Breast epithelium (tissue), 4 donors: ENCODE measurements around the gene GPHN. TPM values are rescaled to one million over a fixed set of nuclear protein-coding genes. Genes with fewer than 3 reads are reported as not detected.

Source experiments
- DNase-seq, 2 donors: peaks; one replicate each; pipeline ENCODE4 v3.0.0-alpha.2; 2019; ENCODE audit warnings: low spot score in 2 of 2
- H3K27ac ChIP-seq, 2 donors: fragments of 200-600 bp; sonication (generic) in 1 of 2; one replicate each; pipeline ENCODE4 v1.5.1; 2016 to 2019; ENCODE audit warnings: mild to moderate bottlenecking in 1 of 2
- H3K27me3 ChIP-seq, 2 donors: fragments of 200-600 bp; sonication (generic) in 1 of 2; one replicate each; pipeline versions ENCODE4 v1.5.1 to v1.6.0; 2017 to 2019; ENCODE audit warnings: control low read depth in 1 of 2, mild to moderate bottlenecking in 1 of 2
- H3K36me3 ChIP-seq: fragments of 200-600 bp; one replicate; pipeline ENCODE4 v1.5.1; 2019
- H3K4me1 ChIP-seq, 2 donors: fragments of 200-600 bp; sonication (generic); one replicate each; pipeline ENCODE4 v1.5.1; 2016 to 2019; ENCODE audit warnings: control low read depth in 1 of 2
- H3K4me3 ChIP-seq, 3 donors: fragments of 200-600 bp; sonication (generic); 1 replicate in 2 of 3; 2 replicates in 1 of 3; pipeline ENCODE4 v1.5.1; 2016 to 2019; ENCODE audit warnings: mild to moderate bottlenecking in 3 of 3, moderate library complexity in 2 of 3
- H3K9me3 ChIP-seq, 2 donors: fragments of 200-600 bp; sonication (generic) in 1 of 2; one replicate each; pipeline ENCODE4 v1.5.1; 2016 to 2019; ENCODE audit warnings: control low read depth in 1 of 2
- POLR2A ChIP-seq: fragments of 450-650 bp; IDR thresholded peaks from one replicate; pipeline ENCODE4 v1.6.1; 2016; ENCODE audit warnings: antibody characterized with exemption, mild to moderate bottlenecking, moderate library complexity
- POLR2AphosphoS5 ChIP-seq, 3 donors: sonication (generic); formaldehyde crosslinking; IDR thresholded peaks; one replicate each; pipeline ENCODE4 v1.6.1; 2017; ENCODE audit warnings: antibody characterized with exemption in 3 of 3
- intact Hi-C: fragments of 100-400 bp; cut with DNase I; formaldehyde crosslinking; loops from one replicate; pipeline ENCODE4 v1.15.1; 2023; ENCODE audit warnings: low total_unique reads
- total RNA-seq, 3 donors: library from RNA; depleted of rRNA; stranded (reverse); fragments of >200 nt; gene quantifications; one replicate each; pipeline ENCODE4 v1.1.0, GENCODE V29; 2016
- TF ChIP-seq, protein P1 (sequence below), 3 donors: fragments of 450-650 bp; IDR thresholded peaks; one replicate each; pipeline ENCODE4 v1.5.1; 2016 to 2017; ENCODE audit warnings: antibody characterized with exemption in 3 of 3, mild to moderate bottlenecking in 3 of 3, moderate library complexity in 3 of 3

Gene GPHN
- total RNA-seq, 3 donors from 2014 or later: 20.9 to 39.0 (median 24.9) TPM

GRCh38 chr14:67186172-67186768, 678.3 kb downstream of the GPHN start:
- no peaks in the 10 kb centered on the region for H3K36me3 ChIP-seq
- no peak for TF ChIP-seq POLR2AphosphoS5 (IDR thresholded peaks at IDR 0.05)
- TF ChIP-seq, protein P1, sequence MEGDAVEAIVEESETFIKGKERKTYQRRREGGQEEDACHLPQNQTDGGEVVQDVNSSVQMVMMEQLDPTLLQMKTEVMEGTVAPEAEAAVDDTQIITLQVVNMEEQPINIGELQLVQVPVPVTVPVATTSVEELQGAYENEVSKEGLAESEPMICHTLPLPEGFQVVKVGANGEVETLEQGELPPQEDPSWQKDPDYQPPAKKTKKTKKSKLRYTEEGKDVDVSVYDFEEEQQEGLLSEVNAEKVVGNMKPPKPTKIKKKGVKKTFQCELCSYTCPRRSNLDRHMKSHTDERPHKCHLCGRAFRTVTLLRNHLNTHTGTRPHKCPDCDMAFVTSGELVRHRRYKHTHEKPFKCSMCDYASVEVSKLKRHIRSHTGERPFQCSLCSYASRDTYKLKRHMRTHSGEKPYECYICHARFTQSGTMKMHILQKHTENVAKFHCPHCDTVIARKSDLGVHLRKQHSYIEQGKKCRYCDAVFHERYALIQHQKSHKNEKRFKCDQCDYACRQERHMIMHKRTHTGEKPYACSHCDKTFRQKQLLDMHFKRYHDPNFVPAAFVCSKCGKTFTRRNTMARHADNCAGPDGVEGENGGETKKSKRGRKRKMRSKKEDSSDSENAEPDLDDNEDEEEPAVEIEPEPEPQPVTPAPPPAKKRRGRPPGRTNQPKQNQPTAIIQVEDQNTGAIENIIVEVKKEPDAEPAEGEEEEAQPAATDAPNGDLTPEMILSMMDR (IDR thresholded peaks at IDR 0.05): no peak
- TF ChIP-seq POLR2A: no peak
- H3K27me3 ChIP-seq: no peaks in the 10 kb centered on the region
- H3K27ac ChIP-seq: no peak overlapping the region
- H3K4me3 ChIP-seq: no peak overlapping the region
- H3K9me3 ChIP-seq: no peaks in the 10 kb centered on the region
- intact Hi-C loops: no loop called here
- DNase-seq: no peak
- no peaks in the 10 kb centered on the region for H3K4me1 ChIP-seq

- no peaks in the 10 kb centered on the region for H3K36me3 ChIP-seq
- peak overlapping the region in 1 of 2 donors; percentile 19 for H3K27ac ChIP-seq
- no peaks in the 10 kb centered on the region for H3K4me1 ChIP-seq
- H3K27me3 ChIP-seq: no peaks in the 10 kb centered on the region
- TF ChIP-seq POLR2AphosphoS5 (IDR thresholded peaks at IDR 0.05): no peak
- no peak for TF ChIP-seq POLR2A
- TF ChIP-seq, protein P1 (IDR thresholded peaks at IDR 0.05): no peak
- no peaks in the 10 kb centered on the region for H3K9me3 ChIP-seq
- H3K4me3 ChIP-seq: no peak overlapping the region
- no peak for DNase-seq
- intact Hi-C loops: no loop called here
Measured at GRCh38 chr14:67186789-67187584, 679.0 kb downstream of the GPHN start.

GRCh38 chr14:67187826-67188225, 679.9 kb downstream of the GPHN start:
- Histone ChIP-seq H3K4me1 (no peaks in the 10 kb centered on the region), H3K36me3 (no peaks in the 10 kb centered on the region), H3K27me3 (no peaks in the 10 kb centered on the region), H3K27ac (no peak overlapping the region), H3K9me3 (no peaks in the 10 kb centered on the region), H3K4me3 (no peak overlapping the region)
- DNase-seq: no peak
- intact Hi-C loops: no loop called here
- TF ChIP-seq, protein P1 (IDR thresholded peaks at IDR 0.05): no peak
- TF ChIP-seq POLR2AphosphoS5 (IDR thresholded peaks at IDR 0.05): no peak

DNA sequence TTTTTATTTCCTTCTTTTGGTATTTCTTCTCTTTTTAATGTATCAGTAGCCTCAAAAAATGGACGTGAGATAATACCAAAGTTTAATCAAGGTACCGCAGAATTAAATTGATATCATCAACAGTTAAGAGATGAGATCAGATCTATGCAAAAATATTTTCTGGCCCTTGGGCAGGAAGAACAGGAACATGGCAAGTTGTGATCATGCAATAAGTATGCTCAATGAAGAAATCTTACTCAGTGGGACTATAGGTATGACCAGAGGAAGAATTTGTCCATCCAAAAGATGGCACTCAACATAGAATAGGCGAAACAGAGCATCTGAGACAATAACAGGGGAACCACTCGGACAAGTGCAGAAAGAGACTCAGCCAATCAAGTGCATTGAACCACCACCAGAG, 680.4 kb downstream of the GPHN start:
- H3K27me3 ChIP-seq: no peaks in the 10 kb centered on the region
- no peaks in the 10 kb centered on the region for H3K36me3 ChIP-seq
- TF ChIP-seq, protein P1 (IDR thresholded peaks at IDR 0.05): no peak
- TF ChIP-seq POLR2A (no peak), POLR2AphosphoS5 (IDR thresholded peaks at IDR 0.05) (no peak)
- H3K9me3 ChIP-seq: no peaks in the 10 kb centered on the region
- H3K4me3 ChIP-seq: no peak overlapping the region
- H3K27ac ChIP-seq: no peak overlapping the region
- no peaks in the 10 kb centered on the region for H3K4me1 ChIP-seq
- intact Hi-C loops: no loop called here
- DNase-seq: no peak

DNA sequence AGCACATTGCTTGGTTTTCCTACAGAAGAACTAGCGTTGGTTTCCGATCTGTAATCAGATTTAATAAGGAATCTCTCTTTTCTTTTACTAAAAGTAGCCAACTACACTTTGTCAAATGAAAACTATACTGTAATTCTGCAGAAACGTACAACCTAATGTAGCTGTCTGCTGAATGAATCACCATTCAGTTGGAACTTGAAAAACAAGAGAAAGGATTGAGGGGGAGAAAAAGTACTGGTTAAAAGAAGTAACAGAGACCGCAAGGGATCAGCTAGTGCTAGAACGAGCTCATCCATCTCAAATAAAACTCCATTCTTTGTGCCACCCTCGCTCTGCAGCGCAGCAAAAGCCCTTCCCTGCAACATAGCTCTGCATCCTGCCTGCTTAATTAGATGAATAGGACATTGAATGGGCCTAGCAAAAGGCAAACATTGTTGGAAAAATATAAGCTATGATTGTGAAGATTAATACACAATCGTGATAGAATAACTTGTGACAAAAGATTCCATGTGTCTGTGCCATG, 683.9 kb downstream of the GPHN start:
- intact Hi-C loops: no loop called here
- Histone ChIP-seq H3K36me3 (no peaks in the 10 kb centered on the region), H3K9me3 (no peaks in the 10 kb centered on the region), H3K27me3 (no peaks in the 10 kb centered on the region), H3K4me1 (no peaks in the 10 kb centered on the region), H3K27ac (no peak overlapping the region), H3K4me3 (no peak overlapping the region)
- DNase-seq: no peak
- TF ChIP-seq POLR2AphosphoS5 (IDR thresholded peaks at IDR 0.05) (no peak), POLR2A (no peak)
- TF ChIP-seq, protein P1 (IDR thresholded peaks at IDR 0.05): no peak
